ENCODE measurements around the gene DLST. TPM values are rescaled to one million over a fixed set of nuclear protein-coding genes. Genes with fewer than 3 reads are reported as not detected.

The DLST gene
- total and polyA plus RNA-seq, 3 donors from 2014 or later: 82.0 to 98.1 (median 82.8) TPM

GRCh38 chr14:74843653-74844052 lies 38.1 kb upstream of the DLST start:
- DNase-seq: no peak

DNA sequence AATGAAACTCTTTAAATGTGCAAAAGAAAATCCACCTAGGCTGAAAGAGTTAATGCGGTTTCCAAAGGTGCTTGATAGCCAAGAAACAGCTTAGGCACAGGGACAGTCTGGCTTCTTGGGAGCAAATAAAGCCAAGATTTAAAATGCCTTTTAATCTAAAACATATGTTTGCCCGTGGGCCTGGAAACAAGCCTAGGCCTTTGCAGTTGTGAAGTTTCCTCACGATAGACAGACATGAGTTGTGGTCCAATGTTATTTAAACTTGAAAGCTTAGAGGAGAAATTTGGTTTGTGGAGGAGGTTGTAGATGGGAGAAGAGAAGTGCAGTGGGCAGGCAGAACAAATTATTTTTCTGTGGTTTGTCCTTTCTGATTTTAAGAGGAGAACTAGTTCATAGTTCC lies 35.5 kb upstream of the DLST start:
- no peaks in the 10 kb centered on the region for H3K36me3 ChIP-seq (ENCODE audit: low read depth, missing control alignments)
- no peaks in the 10 kb centered on the region for H3K27me3 ChIP-seq
- no peak overlapping the region for H3K27ac ChIP-seq
- H3K4me3 ChIP-seq: no peak overlapping the region
- no peak for DNase-seq
- intact Hi-C loops (cut with DNase I; ENCODE audit: low total_unique reads): no loop called here
- no peaks in the 10 kb centered on the region for H3K4me1 ChIP-seq
- no peak for TF ChIP-seq POLR2A (IDR thresholded peaks at IDR 0.05)
- TF ChIP-seq, protein P1, sequence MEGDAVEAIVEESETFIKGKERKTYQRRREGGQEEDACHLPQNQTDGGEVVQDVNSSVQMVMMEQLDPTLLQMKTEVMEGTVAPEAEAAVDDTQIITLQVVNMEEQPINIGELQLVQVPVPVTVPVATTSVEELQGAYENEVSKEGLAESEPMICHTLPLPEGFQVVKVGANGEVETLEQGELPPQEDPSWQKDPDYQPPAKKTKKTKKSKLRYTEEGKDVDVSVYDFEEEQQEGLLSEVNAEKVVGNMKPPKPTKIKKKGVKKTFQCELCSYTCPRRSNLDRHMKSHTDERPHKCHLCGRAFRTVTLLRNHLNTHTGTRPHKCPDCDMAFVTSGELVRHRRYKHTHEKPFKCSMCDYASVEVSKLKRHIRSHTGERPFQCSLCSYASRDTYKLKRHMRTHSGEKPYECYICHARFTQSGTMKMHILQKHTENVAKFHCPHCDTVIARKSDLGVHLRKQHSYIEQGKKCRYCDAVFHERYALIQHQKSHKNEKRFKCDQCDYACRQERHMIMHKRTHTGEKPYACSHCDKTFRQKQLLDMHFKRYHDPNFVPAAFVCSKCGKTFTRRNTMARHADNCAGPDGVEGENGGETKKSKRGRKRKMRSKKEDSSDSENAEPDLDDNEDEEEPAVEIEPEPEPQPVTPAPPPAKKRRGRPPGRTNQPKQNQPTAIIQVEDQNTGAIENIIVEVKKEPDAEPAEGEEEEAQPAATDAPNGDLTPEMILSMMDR (IDR thresholded peaks at IDR 0.05): no peak
- H3K9me3 ChIP-seq: no peaks in the 10 kb centered on the region
- WGBS, 2 donors: 45 to 51% methylated on average over 3 of the region's 3 CpGs

More at GRCh38 chr14:74843653-74844052, 38.1 kb upstream of the DLST start:
- intact Hi-C loops (cut with DNase I; ENCODE audit: low total_unique reads): no loop called here
- no peak for TF ChIP-seq POLR2A (IDR thresholded peaks at IDR 0.05)
- TF ChIP-seq, protein P1 (IDR thresholded peaks at IDR 0.05): no peak
- no peak overlapping the region for H3K27ac ChIP-seq
- no peak overlapping the region for H3K4me3 ChIP-seq
- no peaks in the 10 kb centered on the region for H3K36me3 ChIP-seq (ENCODE audit: low read depth, missing control alignments)
- H3K4me1 ChIP-seq: no peaks in the 10 kb centered on the region
- no peaks in the 10 kb centered on the region for H3K9me3 ChIP-seq
- no peaks in the 10 kb centered on the region for H3K27me3 ChIP-seq

GRCh38 chr14:74846968-74847665 lies 34.6 kb upstream of the DLST start:
- Histone ChIP-seq H3K27me3 (no peaks in the 10 kb centered on the region), H3K4me3 (no peak overlapping the region), H3K9me3 (no peaks in the 10 kb centered on the region), H3K27ac (no peak overlapping the region), H3K36me3 (ENCODE audit: low read depth, missing control alignments) (no peaks in the 10 kb centered on the region), H3K4me1 (no peaks in the 10 kb centered on the region)
- WGBS, 2 donors: 84 to 93% methylated on average over 1 of the region's 1 CpG
- TF ChIP-seq, protein P1 (IDR thresholded peaks at IDR 0.05): no peak
- no peak for TF ChIP-seq POLR2A (IDR thresholded peaks at IDR 0.05)
- intact Hi-C loops (cut with DNase I; ENCODE audit: low total_unique reads): no loop called here
- DNase-seq: no peak

DNA sequence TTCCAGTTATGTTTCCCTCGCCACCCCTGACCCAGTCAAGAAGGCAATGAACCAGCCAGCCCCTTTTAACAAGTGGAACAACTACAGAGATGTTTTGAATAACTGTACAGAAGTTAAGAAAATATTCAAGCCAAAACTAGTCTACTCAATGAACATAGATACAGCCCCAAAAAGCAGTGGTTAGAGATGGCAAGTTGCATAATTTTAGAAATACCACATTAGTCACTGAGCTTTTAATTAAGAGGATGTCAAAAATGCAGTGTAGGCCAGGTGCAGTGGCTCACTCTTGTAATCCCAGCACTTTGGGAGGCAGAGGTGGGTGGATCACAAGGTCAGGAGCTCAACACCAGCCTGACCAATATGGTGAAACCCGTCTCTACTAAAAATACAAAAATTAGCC lies 32.9 kb upstream of the DLST start:
- no peaks in the 10 kb centered on the region for H3K36me3 ChIP-seq (ENCODE audit: low read depth, missing control alignments)
- peaks cover 4% of the 10 kb centered on the region for H3K4me1 ChIP-seq
- DNase-seq: no peak
- no peaks in the 10 kb centered on the region for H3K27me3 ChIP-seq
- 85 to 88% methylated on average over 2 of the region's 2 CpGs for WGBS, 2 donors
- no peak overlapping the region for H3K4me3 ChIP-seq
- no peak overlapping the region for H3K27ac ChIP-seq
- intact Hi-C loops (cut with DNase I; ENCODE audit: low total_unique reads): no loop called here
- H3K9me3 ChIP-seq: no peaks in the 10 kb centered on the region
- TF ChIP-seq, protein P1 (IDR thresholded peaks at IDR 0.05): no peak
- TF ChIP-seq POLR2A (IDR thresholded peaks at IDR 0.05): no peak

GRCh38 chr14:74852922-74853530 lies 28.7 kb upstream of the DLST start:
- no peak for DNase-seq
- WGBS, 2 donors: 41 to 47% methylated on average over 2 of the region's 2 CpGs
- H3K27ac ChIP-seq: no peak overlapping the region

More at GRCh38 chr14:74852922-74853530, 28.7 kb upstream of the DLST start:
- H3K9me3 ChIP-seq: no peaks in the 10 kb centered on the region
- intact Hi-C loops (cut with DNase I; ENCODE audit: low total_unique reads): no loop called here
- TF ChIP-seq, protein P1 (IDR thresholded peaks at IDR 0.05): no peak
- TF ChIP-seq POLR2A (IDR thresholded peaks at IDR 0.05): no peak
- H3K4me3 ChIP-seq: no peak overlapping the region
- H3K4me1 ChIP-seq: peaks cover 4% of the 10 kb centered on the region
- no peaks in the 10 kb centered on the region for H3K36me3 ChIP-seq (ENCODE audit: low read depth, missing control alignments)
- H3K27me3 ChIP-seq: no peaks in the 10 kb centered on the region
